ENCODE results near the gene SPAG17. TPM values are rescaled to one million over a fixed set of nuclear protein-coding genes. Genes with fewer than 3 reads are reported as not detected.

The SPAG17 gene
- polyA plus RNA-seq, 4 donors, result 0.03 to 0.55 TPM; not detected in 2

- FAIRE-seq (no peak), DNase-seq (no peak)
- Histone ChIP-seq H3K27ac (ENCODE audit: low read depth in 1 of 3, low read length in 2 of 3) (no peak overlapping the region), H3K4me1 (ENCODE audit: control insufficient read depth in 3 of 3, insufficient read depth in 2 of 3, low read depth in 1 of 3, low read length in 2 of 3) (peaks cover 0 to 4% (median 0%) of the 10 kb centered on the region in 3 donors), H3K4me3 (ENCODE audit: low read depth in 1 of 3, low read length in 3 of 3) (no peak overlapping the region), H3K9me3 (ENCODE audit: control insufficient read depth in 2 of 2, insufficient read depth in 1 of 2, low read depth in 1 of 2, low read length in 1 of 2) (no peaks in the 10 kb centered on the region), H3K27me3 (ENCODE audit: control insufficient read depth in 3 of 3, insufficient read depth in 3 of 3, low read length in 3 of 3) (no peaks in the 10 kb centered on the region), H3K36me3 (ENCODE audit: control insufficient read depth in 3 of 3, insufficient read depth in 2 of 3, low read depth in 1 of 3, low read length in 3 of 3) (no peaks in the 10 kb centered on the region)
- 26 to 56% (median 53%) methylated on average over 1 of the region's 1 CpG for WGBS, 3 donors
These were observed 3.4 kb upstream of the SPAG17 start for GRCh38 chr1:118188411-118188810.

DNA sequence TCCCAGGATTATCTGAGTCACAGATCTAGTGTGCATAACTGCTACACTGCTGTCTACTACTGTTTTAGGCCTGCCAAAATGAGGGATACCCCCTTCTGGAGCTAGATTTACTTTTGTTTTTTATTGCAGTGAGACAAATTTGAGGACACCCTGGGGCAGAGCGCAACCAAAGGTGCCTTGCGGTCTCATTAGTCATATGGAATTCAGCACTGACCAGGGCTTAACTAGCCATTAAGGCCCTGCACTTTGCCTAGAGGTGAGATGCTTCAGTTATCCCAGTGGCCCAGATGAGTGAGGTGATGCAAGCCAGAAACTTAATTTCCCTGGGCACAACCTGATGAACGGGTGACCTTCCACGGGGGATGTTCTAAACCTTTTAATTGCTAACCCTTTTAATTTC is 998 bp upstream of the SPAG17 start:
- Histone ChIP-seq H3K4me1 (ENCODE audit: control insufficient read depth in 3 of 3, insufficient read depth in 2 of 3, low read depth in 1 of 3, low read length in 2 of 3) (peaks cover 0 to 4% (median 0%) of the 10 kb centered on the region in 3 donors), H3K9me3 (ENCODE audit: control insufficient read depth in 2 of 2, insufficient read depth in 1 of 2, low read depth in 1 of 2, low read length in 1 of 2) (no peaks in the 10 kb centered on the region), H3K27me3 (ENCODE audit: control insufficient read depth in 3 of 3, insufficient read depth in 3 of 3, low read length in 3 of 3) (no peaks in the 10 kb centered on the region), H3K36me3 (ENCODE audit: control insufficient read depth in 3 of 3, insufficient read depth in 2 of 3, low read depth in 1 of 3, low read length in 3 of 3) (no peaks in the 10 kb centered on the region), H3K27ac (ENCODE audit: low read depth in 1 of 3, low read length in 2 of 3) (no peak overlapping the region), H3K4me3 (ENCODE audit: low read depth in 1 of 3, low read length in 3 of 3) (no peak overlapping the region)
- DNase-seq (no peak), FAIRE-seq (no peak)
- 93 to 96% (median 95%) methylated on average over 4 of the region's 4 CpGs for WGBS, 3 donors

- 28 to 39% (median 37%) methylated on average over 11 of the region's 11 CpGs for WGBS, 3 donors
- Histone ChIP-seq H3K4me1 (ENCODE audit: control insufficient read depth in 3 of 3, insufficient read depth in 2 of 3, low read depth in 1 of 3, low read length in 2 of 3) (peaks cover 0 to 4% (median 0%) of the 10 kb centered on the region in 3 donors), H3K36me3 (ENCODE audit: control insufficient read depth in 3 of 3, insufficient read depth in 2 of 3, low read depth in 1 of 3, low read length in 3 of 3) (no peaks in the 10 kb centered on the region), H3K9me3 (ENCODE audit: control insufficient read depth in 2 of 2, insufficient read depth in 1 of 2, low read depth in 1 of 2, low read length in 1 of 2) (no peaks in the 10 kb centered on the region), H3K4me3 (ENCODE audit: low read depth in 1 of 3, low read length in 3 of 3) (peak overlapping the region in 1 of 3 donors; percentile 46), H3K27me3 (ENCODE audit: control insufficient read depth in 3 of 3, insufficient read depth in 3 of 3, low read length in 3 of 3) (no peaks in the 10 kb centered on the region), H3K27ac (ENCODE audit: low read depth in 1 of 3, low read length in 2 of 3) (no peak overlapping the region)
- DNase-seq (peak in 1 of 2 donors; percentile 7), FAIRE-seq (no peak)
These were observed 317 bp downstream of the SPAG17 start for GRCh38 chr1:118184739-118185083.

GRCh38 chr1:118183586-118183985 is 1.4 kb downstream of the SPAG17 start:
- Histone ChIP-seq H3K27me3 (ENCODE audit: control insufficient read depth in 3 of 3, insufficient read depth in 3 of 3, low read length in 3 of 3) (no peaks in the 10 kb centered on the region), H3K36me3 (ENCODE audit: control insufficient read depth in 3 of 3, insufficient read depth in 2 of 3, low read depth in 1 of 3, low read length in 3 of 3) (no peaks in the 10 kb centered on the region), H3K27ac (ENCODE audit: low read depth in 1 of 3, low read length in 2 of 3) (no peak overlapping the region), H3K4me3 (ENCODE audit: low read depth in 1 of 3, low read length in 3 of 3) (no peak overlapping the region), H3K4me1 (ENCODE audit: control insufficient read depth in 3 of 3, insufficient read depth in 2 of 3, low read depth in 1 of 3, low read length in 2 of 3) (peaks cover 0 to 4% (median 0%) of the 10 kb centered on the region in 3 donors), H3K9me3 (ENCODE audit: control insufficient read depth in 2 of 2, insufficient read depth in 1 of 2, low read depth in 1 of 2, low read length in 1 of 2) (no peaks in the 10 kb centered on the region)
- FAIRE-seq (no peak), DNase-seq (no peak)
- 91 to 93% (median 91%) methylated on average over 2 of the region's 2 CpGs for WGBS, 3 donors

- no peak for DNase-seq
- FAIRE-seq, result no peak
- Histone ChIP-seq H3K9me3 (ENCODE audit: control insufficient read depth in 2 of 2, insufficient read depth in 1 of 2, low read depth in 1 of 2, low read length in 1 of 2) (peaks cover 0 to 7% of the 10 kb centered on the region in 2 donors), H3K36me3 (ENCODE audit: control insufficient read depth in 3 of 3, insufficient read depth in 2 of 3, low read depth in 1 of 3, low read length in 3 of 3) (no peaks in the 10 kb centered on the region), H3K4me1 (ENCODE audit: control insufficient read depth in 3 of 3, insufficient read depth in 2 of 3, low read depth in 1 of 3, low read length in 2 of 3) (no peaks in the 10 kb centered on the region), H3K27ac (ENCODE audit: low read depth in 1 of 3, low read length in 2 of 3) (no peak overlapping the region), H3K4me3 (ENCODE audit: low read depth in 1 of 3, low read length in 3 of 3) (no peak overlapping the region), H3K27me3 (ENCODE audit: control insufficient read depth in 3 of 3, insufficient read depth in 3 of 3, low read length in 3 of 3) (peaks cover 0 to 4% (median 0%) of the 10 kb centered on the region in 3 donors)
- 91 to 93% (median 92%) methylated on average over 3 of the region's 3 CpGs for WGBS, 3 donors
These were observed 7.0 kb downstream of the SPAG17 start for GRCh38 chr1:118177998-118178397.

- 75 to 88% (median 76%) methylated on average over 1 of the region's 1 CpG for WGBS, 3 donors
- DNase-seq (no peak), FAIRE-seq (no peak)
- no peak overlapping the region for H3K4me3 ChIP-seq (ENCODE audit: low read depth in 1 of 3, low read length in 3 of 3)
- no peak overlapping the region for H3K27ac ChIP-seq (ENCODE audit: low read depth in 1 of 3, low read length in 2 of 3)
- no peaks in the 10 kb centered on the region for H3K36me3 ChIP-seq (ENCODE audit: control insufficient read depth in 3 of 3, insufficient read depth in 2 of 3, low read depth in 1 of 3, low read length in 3 of 3)
- peaks cover 0 to 4% (median 0%) of the 10 kb centered on the region in 3 donors for H3K27me3 ChIP-seq (ENCODE audit: control insufficient read depth in 3 of 3, insufficient read depth in 3 of 3, low read length in 3 of 3)
- H3K4me1 ChIP-seq (ENCODE audit: control insufficient read depth in 3 of 3, insufficient read depth in 2 of 3, low read depth in 1 of 3, low read length in 2 of 3), result no peaks in the 10 kb centered on the region
- H3K9me3 ChIP-seq (ENCODE audit: control insufficient read depth in 2 of 2, insufficient read depth in 1 of 2, low read depth in 1 of 2, low read length in 1 of 2), result peaks cover 0 to 7% of the 10 kb centered on the region in 2 donors
These were observed 16.0 kb downstream of the SPAG17 start for GRCh38 chr1:118169016-118169415.

DNA sequence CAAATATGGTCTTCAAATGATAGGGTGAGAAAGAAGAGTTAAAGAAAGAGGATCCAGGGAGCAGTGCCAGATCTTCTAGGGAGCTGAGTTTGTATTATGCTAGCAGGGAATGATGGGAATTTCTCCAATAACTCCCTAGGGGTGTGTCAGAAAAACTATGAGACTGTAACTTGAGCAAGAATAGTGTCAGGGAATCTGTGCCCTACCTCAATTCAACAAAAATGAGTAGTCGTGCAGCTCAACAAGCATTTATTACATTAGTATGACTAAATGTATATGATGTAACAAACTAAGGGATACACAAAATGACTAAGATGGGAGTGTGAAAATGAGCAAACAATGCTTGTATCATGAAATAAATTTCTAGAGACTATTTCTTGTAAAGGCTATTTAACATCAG is 24.2 kb downstream of the SPAG17 start:
- Histone ChIP-seq H3K36me3 (ENCODE audit: control insufficient read depth in 3 of 3, insufficient read depth in 2 of 3, low read depth in 1 of 3, low read length in 3 of 3) (no peaks in the 10 kb centered on the region), H3K4me3 (ENCODE audit: low read depth in 1 of 3, low read length in 3 of 3) (no peak overlapping the region), H3K27ac (ENCODE audit: low read depth in 1 of 3, low read length in 2 of 3) (no peak overlapping the region), H3K4me1 (ENCODE audit: control insufficient read depth in 3 of 3, insufficient read depth in 2 of 3, low read depth in 1 of 3, low read length in 2 of 3) (no peaks in the 10 kb centered on the region), H3K9me3 (ENCODE audit: control insufficient read depth in 2 of 2, insufficient read depth in 1 of 2, low read depth in 1 of 2, low read length in 1 of 2) (no peaks in the 10 kb centered on the region), H3K27me3 (ENCODE audit: control insufficient read depth in 3 of 3, insufficient read depth in 3 of 3, low read length in 3 of 3) (no peaks in the 10 kb centered on the region)
- DNase-seq (no peak), FAIRE-seq (no peak)
- 88 to 92% (median 90%) methylated on average over 1 of the region's 1 CpG for WGBS, 3 donors

- WGBS, 3 donors, result 38 to 61% (median 39%) methylated on average over 4 of the region's 4 CpGs
These were observed 25.5 kb downstream of the SPAG17 start for GRCh38 chr1:118159569-118159968.

GRCh38 chr1:118158924-118159323 is 26.1 kb downstream of the SPAG17 start:
- no peaks in the 10 kb centered on the region for H3K9me3 ChIP-seq (ENCODE audit: control insufficient read depth in 2 of 2, insufficient read depth in 1 of 2, low read depth in 1 of 2, low read length in 1 of 2)
- no peak for FAIRE-seq
- no peak overlapping the region for H3K27ac ChIP-seq (ENCODE audit: low read depth in 1 of 3, low read length in 2 of 3)
- H3K27me3 ChIP-seq (ENCODE audit: control insufficient read depth in 3 of 3, insufficient read depth in 3 of 3, low read length in 3 of 3), result no peaks in the 10 kb centered on the region
- no peak for DNase-seq
- no peak overlapping the region for H3K4me3 ChIP-seq (ENCODE audit: low read depth in 1 of 3, low read length in 3 of 3)
- WGBS, 3 donors, result 84 to 92% (median 86%) methylated on average over 1 of the region's 1 CpG
- no peaks in the 10 kb centered on the region for H3K36me3 ChIP-seq (ENCODE audit: control insufficient read depth in 3 of 3, insufficient read depth in 2 of 3, low read depth in 1 of 3, low read length in 3 of 3)
- H3K4me1 ChIP-seq (ENCODE audit: control insufficient read depth in 3 of 3, insufficient read depth in 2 of 3, low read depth in 1 of 3, low read length in 2 of 3), result no peaks in the 10 kb centered on the region

More at GRCh38 chr1:118159569-118159968, 25.5 kb downstream of the SPAG17 start:
- H3K9me3 ChIP-seq (ENCODE audit: control insufficient read depth in 2 of 2, insufficient read depth in 1 of 2, low read depth in 1 of 2, low read length in 1 of 2), result no peaks in the 10 kb centered on the region
- no peak overlapping the region for H3K4me3 ChIP-seq (ENCODE audit: low read depth in 1 of 3, low read length in 3 of 3)
- no peak overlapping the region for H3K27ac ChIP-seq (ENCODE audit: low read depth in 1 of 3, low read length in 2 of 3)
- no peak for FAIRE-seq
- H3K4me1 ChIP-seq (ENCODE audit: control insufficient read depth in 3 of 3, insufficient read depth in 2 of 3, low read depth in 1 of 3, low read length in 2 of 3), result no peaks in the 10 kb centered on the region
- H3K36me3 ChIP-seq (ENCODE audit: control insufficient read depth in 3 of 3, insufficient read depth in 2 of 3, low read depth in 1 of 3, low read length in 3 of 3), result no peaks in the 10 kb centered on the region
- no peaks in the 10 kb centered on the region for H3K27me3 ChIP-seq (ENCODE audit: control insufficient read depth in 3 of 3, insufficient read depth in 3 of 3, low read length in 3 of 3)
- no peak for DNase-seq

All from small intestine (tissue), 7 donors.